SU-DHL-6 (cell line): ENCODE measurements around the gene CTDSPL.

Source experiments
- H2AFZ ChIP-seq: fragments of 200-600 bp; sonication (generic); 2 replicates; pipeline ENCODE4 v1.6.1; 2014; ENCODE audit warnings: low read depth, mild to moderate bottlenecking, moderate library complexity, mixed read lengths, antibody characterized with exemption, low read length; ENCODE audit not compliant: severe bottlenecking
- H3F3A ChIP-seq: fragments of 200-600 bp; shearing (Covaris generic); 2 replicates; pipeline ENCODE4 v1.6.0; 2016; ENCODE audit warnings: antibody characterized with exemption, mild to moderate bottlenecking; ENCODE audit not compliant: insufficient read depth
- H3K27ac ChIP-seq: fragments of 200-600 bp; sonication (generic); 2 replicates; pipeline ENCODE4 v1.5.1; 2016; ENCODE audit warnings: low read depth, mild to moderate bottlenecking, low read length, moderate library complexity, mixed read lengths
- H3K27me3 ChIP-seq: fragments of 200-600 bp; sonication (generic), shearing (Covaris generic); 2 replicates; pipeline ENCODE4 v1.6.0; 2014; ENCODE audit warnings: mild to moderate bottlenecking, low read length
- H3K36me3 ChIP-seq: fragments of 200-600 bp; sonication (generic); 2 replicates; pipeline ENCODE4 v1.6.1; 2014; ENCODE audit warnings: mild to moderate bottlenecking, low read length, mixed read lengths
- H3K4me2 ChIP-seq: fragments of 300-600, 200-600 bp; shearing (Covaris generic), sonication (generic); 2 replicates; pipeline ENCODE4 v1.6.0; 2014; ENCODE audit warnings: low read length, low read depth, mild to moderate bottlenecking; ENCODE audit not compliant: poor library complexity, severe bottlenecking
- H3K4me3 ChIP-seq: fragments of 200-600 bp; sonication (generic); 2 replicates; pipeline ENCODE4 v1.5.1; 2014; ENCODE audit warnings: antibody characterized with exemption, low read length, mild to moderate bottlenecking, mixed read lengths; ENCODE audit not compliant: insufficient read depth, poor library complexity, severe bottlenecking
- H3K79me2 ChIP-seq: fragments of 200-600 bp; sonication (generic); 2 replicates; pipeline ENCODE4 v1.6.1; 2014; ENCODE audit warnings: mild to moderate bottlenecking, low read length, moderate library complexity; ENCODE audit not compliant: insufficient read depth
- H3K9ac ChIP-seq: fragments of 200-600 bp; sonication (generic); 2 replicates; pipeline ENCODE4 v1.7.0; 2014; ENCODE audit warnings: mild to moderate bottlenecking, low read length
- H3K9me2 ChIP-seq: fragments of 200-600 bp; sonication (generic); replicated peaks from 2 replicates; pipeline ENCODE4 v1.6.1; 2014; ENCODE audit warnings: low read length; ENCODE audit not compliant: insufficient read depth
- H3K9me3 ChIP-seq: fragments of 200-600 bp; sonication (generic); 2 replicates; pipeline ENCODE4 v1.6.1; 2014; ENCODE audit warnings: low read length, mixed read lengths; ENCODE audit not compliant: insufficient read depth
- H4K20me1 ChIP-seq: fragments of 200-600 bp; sonication (generic); 2 replicates; pipeline ENCODE4 v1.6.1; 2014; ENCODE audit warnings: low read depth, mild to moderate bottlenecking, antibody characterized with exemption, low read length, moderate library complexity, mixed read lengths
- CTCF ChIP-seq: fragments of 200-600 bp; sonication (generic); IDR thresholded peaks from one replicate; pipeline ENCODE4 v1.5.1; 2017; ENCODE audit warnings: antibody characterized with exemption, mild to moderate bottlenecking, low read length, moderate library complexity; ENCODE audit not compliant: insufficient read depth, poor library complexity, severe bottlenecking
- EZH2phosphoT487 ChIP-seq: fragments of 200-600 bp; sonication (generic), shearing (Covaris generic); conservative IDR thresholded peaks from 2 replicates; pipeline ENCODE4 v1.6.1; 2018; ENCODE audit warnings: mild to moderate bottlenecking, antibody characterized with exemption, low read length, moderate library complexity, mixed read lengths

Gene CTDSPL

GRCh38 chr3:37858742-37859141 is 2.9 kb upstream of the CTDSPL start:
- Histone ChIP-seq H3K27me3 (no peaks in the 10 kb centered on the region), H3K9me2 (no peaks in the 10 kb centered on the region), H3K79me2 (no peaks in the 10 kb centered on the region), H2AFZ (no peak overlapping the region), H3K4me3 (no peak overlapping the region), H3K9ac (no peak overlapping the region), H4K20me1 (no peaks in the 10 kb centered on the region), H3K9me3 (no peaks in the 10 kb centered on the region), H3K36me3 (no peaks in the 10 kb centered on the region), H3K4me2 (no peak overlapping the region), H3F3A (no peaks in the 10 kb centered on the region), H3K27ac (no peak overlapping the region)
- no peak for TF ChIP-seq EZH2phosphoT487
- no peak for TF ChIP-seq CTCF

- TF ChIP-seq CTCF, result no peak
- no peak for TF ChIP-seq EZH2phosphoT487
Observed at GRCh38 chr3:37859354-37859753, 2.3 kb upstream of the CTDSPL start.

GRCh38 chr3:37859908-37860199 is 1.8 kb upstream of the CTDSPL start:
- no peaks in the 10 kb centered on the region for H3K27me3 ChIP-seq
- no peaks in the 10 kb centered on the region for H3K36me3 ChIP-seq
- H3K4me2 ChIP-seq, result no peak overlapping the region
- H3K79me2 ChIP-seq, result no peaks in the 10 kb centered on the region
- no peaks in the 10 kb centered on the region for H4K20me1 ChIP-seq
- TF ChIP-seq CTCF (no peak), EZH2phosphoT487 (no peak)
- no peaks in the 10 kb centered on the region for H3K9me3 ChIP-seq
- H3F3A ChIP-seq, result no peaks in the 10 kb centered on the region
- no peak overlapping the region for H3K9ac ChIP-seq
- H3K27ac ChIP-seq, result no peak overlapping the region
- no peak overlapping the region for H2AFZ ChIP-seq
- no peaks in the 10 kb centered on the region for H3K9me2 ChIP-seq
- H3K4me3 ChIP-seq, result no peak overlapping the region

More at GRCh38 chr3:37859354-37859753, 2.3 kb upstream of the CTDSPL start:
- Histone ChIP-seq H3K4me2 (no peak overlapping the region), H3K27me3 (no peaks in the 10 kb centered on the region), H3K9ac (no peak overlapping the region), H3K27ac (no peak overlapping the region), H3K9me2 (no peaks in the 10 kb centered on the region), H3F3A (no peaks in the 10 kb centered on the region), H3K9me3 (no peaks in the 10 kb centered on the region), H3K79me2 (no peaks in the 10 kb centered on the region), H2AFZ (no peak overlapping the region), H3K4me3 (no peak overlapping the region), H4K20me1 (no peaks in the 10 kb centered on the region), H3K36me3 (no peaks in the 10 kb centered on the region)
